Choroid plexus epithelial cell (primary cell): ENCODE measurements around the gene UNC13A.

Experiments used
- DNase-seq: peaks from one replicate; pipeline ENCODE4 v3.0.0-alpha.2; 2010; ENCODE audit warnings: low read depth
- H3K4me3 ChIP-seq: 2 replicates; pipeline ENCODE4 v1.5.1; 2011; ENCODE audit warnings: low read depth, mild to moderate bottlenecking, control low read depth, low read length, moderate library complexity
- TF ChIP-seq, protein P1 (sequence below): conservative IDR thresholded peaks from 2 replicates; pipeline ENCODE4 v1.5.1; 2011; ENCODE audit warnings: low read depth, mild to moderate bottlenecking, control low read depth, inconsistent platforms, low read length, moderate library complexity

Gene UNC13A

DNA sequence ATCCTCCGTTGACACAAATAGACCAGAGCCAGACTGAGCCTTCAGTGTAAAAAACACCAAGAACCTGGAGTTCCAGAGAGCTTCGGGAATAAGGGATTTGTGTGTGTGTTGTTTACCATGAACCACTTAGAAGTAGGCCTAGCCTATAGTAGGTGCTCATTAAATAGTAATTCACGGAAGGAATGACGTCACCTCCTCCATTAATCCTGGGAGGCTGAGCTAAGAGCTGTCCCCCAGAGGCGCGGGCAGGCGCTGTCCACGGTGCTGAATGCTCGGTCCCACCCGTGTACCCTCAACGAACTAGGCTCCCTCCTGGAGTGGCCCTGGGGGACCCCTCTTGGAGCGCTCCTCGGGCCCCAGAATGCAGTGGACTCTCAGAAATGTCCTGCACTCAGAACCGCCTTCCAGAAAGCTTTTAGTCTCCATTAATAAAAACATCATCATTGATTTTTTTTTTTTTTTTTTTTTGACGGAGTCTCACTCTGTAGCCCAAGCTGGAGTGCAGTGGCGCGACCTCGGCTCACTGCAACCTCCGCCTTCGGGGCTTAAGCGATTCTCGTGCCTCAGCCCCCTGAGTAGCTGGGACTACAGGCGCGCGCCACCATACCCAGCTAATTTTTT lies 6.5 kb downstream of the UNC13A start:
- TF ChIP-seq, protein P1, sequence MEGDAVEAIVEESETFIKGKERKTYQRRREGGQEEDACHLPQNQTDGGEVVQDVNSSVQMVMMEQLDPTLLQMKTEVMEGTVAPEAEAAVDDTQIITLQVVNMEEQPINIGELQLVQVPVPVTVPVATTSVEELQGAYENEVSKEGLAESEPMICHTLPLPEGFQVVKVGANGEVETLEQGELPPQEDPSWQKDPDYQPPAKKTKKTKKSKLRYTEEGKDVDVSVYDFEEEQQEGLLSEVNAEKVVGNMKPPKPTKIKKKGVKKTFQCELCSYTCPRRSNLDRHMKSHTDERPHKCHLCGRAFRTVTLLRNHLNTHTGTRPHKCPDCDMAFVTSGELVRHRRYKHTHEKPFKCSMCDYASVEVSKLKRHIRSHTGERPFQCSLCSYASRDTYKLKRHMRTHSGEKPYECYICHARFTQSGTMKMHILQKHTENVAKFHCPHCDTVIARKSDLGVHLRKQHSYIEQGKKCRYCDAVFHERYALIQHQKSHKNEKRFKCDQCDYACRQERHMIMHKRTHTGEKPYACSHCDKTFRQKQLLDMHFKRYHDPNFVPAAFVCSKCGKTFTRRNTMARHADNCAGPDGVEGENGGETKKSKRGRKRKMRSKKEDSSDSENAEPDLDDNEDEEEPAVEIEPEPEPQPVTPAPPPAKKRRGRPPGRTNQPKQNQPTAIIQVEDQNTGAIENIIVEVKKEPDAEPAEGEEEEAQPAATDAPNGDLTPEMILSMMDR: no peak
- no peak overlapping the region for H3K4me3 ChIP-seq
- peak; percentile 49 for DNase-seq

DNA sequence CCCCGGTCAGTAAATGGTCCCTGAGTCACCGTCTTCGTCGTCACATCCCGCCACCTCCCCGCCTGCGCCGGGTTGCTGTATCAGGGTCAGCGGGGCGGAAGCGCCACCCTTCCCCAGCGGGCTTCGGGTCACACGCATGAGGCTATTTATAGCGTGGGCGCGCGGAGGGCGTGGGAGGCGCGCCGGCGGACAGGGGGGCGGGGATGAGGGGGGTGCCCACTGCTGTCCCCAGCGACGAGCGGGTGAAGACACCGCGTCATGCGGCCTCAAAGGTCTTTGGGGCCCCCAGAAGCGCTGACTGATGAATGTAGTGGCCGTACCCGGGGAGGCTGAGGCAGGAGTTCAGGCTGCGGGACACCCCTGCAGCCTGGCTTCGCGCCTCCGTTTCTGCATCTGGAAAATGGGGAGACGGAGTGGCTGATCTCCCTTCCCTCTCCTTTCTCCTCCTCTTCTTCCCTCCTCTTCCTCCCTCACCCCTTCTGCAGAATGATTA lies 7.9 kb downstream of the UNC13A start:
- TF ChIP-seq, protein P1: no peak
- H3K4me3 ChIP-seq: no peak overlapping the region
- peak; percentile 52 for DNase-seq

DNA sequence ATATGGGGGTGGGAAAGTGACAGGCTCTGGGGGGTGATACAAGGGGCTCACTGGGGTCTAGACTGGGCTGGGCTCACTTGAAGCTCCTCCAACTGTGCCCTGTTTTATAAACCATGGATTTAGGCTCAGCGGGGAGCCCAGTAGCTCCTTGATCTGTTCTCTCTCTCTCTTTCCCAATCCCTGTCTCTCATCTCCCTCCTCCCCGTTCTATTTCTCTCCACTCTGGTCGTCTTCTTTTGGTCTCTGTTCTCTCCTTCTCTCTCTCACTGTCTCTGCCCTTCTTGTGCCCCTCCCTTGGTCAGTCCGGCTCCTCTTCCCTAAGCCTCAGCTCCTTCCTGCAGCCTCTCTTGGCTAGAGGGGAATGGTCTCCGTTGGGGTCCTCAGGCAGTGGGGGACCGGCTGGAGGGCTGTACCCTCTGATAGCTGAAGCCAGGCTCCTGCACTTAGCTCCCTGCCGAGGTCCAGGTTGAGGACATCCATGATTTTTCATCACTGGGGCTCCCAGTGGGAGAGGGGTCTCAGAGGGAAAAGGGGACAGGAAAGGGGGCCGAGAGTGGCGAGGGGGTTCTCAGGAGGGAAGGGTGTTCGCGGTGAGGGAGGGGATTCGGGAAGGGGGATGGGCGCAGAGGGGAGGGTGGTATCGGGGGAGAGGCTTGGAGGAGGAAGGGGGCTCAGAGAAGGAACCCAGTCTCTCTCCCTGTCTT lies 8.5 kb downstream of the UNC13A start:
- TF ChIP-seq, protein P1: no peak
- H3K4me3 ChIP-seq: no peak overlapping the region
- DNase-seq: no peak

GRCh38 chr19:17678836-17679235 lies 9.3 kb downstream of the UNC13A start:
- DNase-seq: no peak
- H3K4me3 ChIP-seq: no peak overlapping the region
- TF ChIP-seq, protein P1: no peak

GRCh38 chr19:17677002-17677401 lies 11.2 kb downstream of the UNC13A start:
- no peak overlapping the region for H3K4me3 ChIP-seq
- peak; percentile 35 for DNase-seq
- TF ChIP-seq, protein P1: peak; percentile 50

DNA sequence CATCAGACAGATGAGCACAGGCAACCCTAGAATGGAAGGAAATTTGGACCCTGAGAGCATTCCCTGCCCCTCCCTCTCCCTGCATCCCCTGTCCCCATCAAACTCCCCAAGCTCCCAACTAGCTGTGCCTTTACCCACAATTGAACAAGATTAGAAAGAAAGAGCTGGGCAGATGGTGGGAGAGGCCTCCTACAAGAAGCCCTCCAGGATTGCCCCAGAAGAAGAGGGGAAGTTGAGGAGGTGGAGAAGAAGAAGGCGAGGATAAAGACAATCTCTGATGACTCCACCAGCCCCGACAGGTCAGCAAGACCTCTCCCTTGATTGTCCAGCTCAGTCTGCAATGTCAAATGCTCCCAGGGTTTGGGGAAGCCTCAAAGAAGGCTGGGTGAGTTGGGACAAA lies 11.9 kb downstream of the UNC13A start:
- TF ChIP-seq, protein P1: no peak
- no peak overlapping the region for H3K4me3 ChIP-seq
- DNase-seq: no peak
